HEK293 (cell line): ENCODE data around the gene PAPOLB.
"Not testable (repeated sequence)": the region's sequence is repeated elsewhere in the genome, so short reads cannot be mapped to it uniquely, and the experiment has no call there.

ENCODE experiments used
- CTCF ChIA-PET: fragments of 350-600 bp; formaldehyde crosslinking; extraction: SDS; loops from one replicate; lab custom pipeline; 2021; ENCODE audit warnings: antibody characterized with exemption; lab: Yijun Ruan, JAX
- POLR2A ChIA-PET: fragments of 300-600 bp; formaldehyde crosslinking; extraction: SDS; loops from one replicate; lab custom pipeline; 2020; ENCODE audit warnings: antibody characterized with exemption, inconsistent platforms; lab: Yijun Ruan, JAX
- H3K27ac ChIP-seq: fragments of 200-500 bp; sonication (Bioruptor generic); 2 replicates; pipeline ENCODE4 v1.5.1; 2014; ENCODE audit warnings: low read depth, low read length, control low read depth, inconsistent platforms; ENCODE audit errors: extremely low read depth
- H3K36me3 ChIP-seq, 2 experiments: fragments of 200-500 bp in 1 of 2; sonication (Bioruptor generic) in 1 of 2; 1 replicate in 1 of 2; 2 replicates in 1 of 2; pipeline ENCODE4 v1.5.1; 2014 to 2017; ENCODE audit warnings: inconsistent platforms in 2 of 2, low read length in 2 of 2; ENCODE audit not compliant: control insufficient read depth in 2 of 2, insufficient read depth in 1 of 2
- H3K4me1 ChIP-seq: fragments of 200-500 bp; sonication (Bioruptor generic); 2 replicates; pipeline ENCODE4 v1.5.1; 2014; ENCODE audit warnings: mild to moderate bottlenecking, low read length, inconsistent platforms; ENCODE audit not compliant: control insufficient read depth, insufficient read depth
- H3K4me3 ChIP-seq: 2 replicates; pipeline ENCODE4 v1.5.1; 2011; ENCODE audit warnings: low read depth, mild to moderate bottlenecking, control low read depth, low read length, moderate library complexity
- H3K9me3 ChIP-seq: fragments of 200-500 bp; sonication (Bioruptor generic); 2 replicates; pipeline ENCODE4 v1.5.1; 2014; ENCODE audit warnings: low read depth, low read length, inconsistent platforms; ENCODE audit not compliant: control insufficient read depth, insufficient read depth
- ZNF274 ChIP-seq, 2 experiments: fragments of 200-500 bp in 1 of 2; fragments of 450-650 bp in 1 of 2; sonication (Bioruptor generic) in 1 of 2; formaldehyde crosslinking in 1 of 2; IDR thresholded peaks; 2 replicates each; pipeline versions ENCODE4 v1.5.1 to v1.6.1; 2014 to 2016; ENCODE audit warnings: borderline replicate concordance in 1 of 2, inconsistent platforms in 1 of 2, low read length in 1 of 2, missing biosample characterization in 1 of 2, missing genetic modification characterization in 1 of 2
- ZNF529 ChIP-seq: fragments of 450-650 bp; formaldehyde crosslinking; IDR thresholded peaks from 2 replicates; pipeline ENCODE4 v1.5.1; 2017; ENCODE audit warnings: missing genetic modification characterization, missing biosample characterization; ENCODE audit not compliant: insufficient replicate concordance
- ZNF560 ChIP-seq: fragments of 450-650 bp; formaldehyde crosslinking; IDR thresholded peaks from 2 replicates; pipeline ENCODE4 v1.5.1; 2017; ENCODE audit warnings: missing biosample characterization, missing genetic modification characterization, borderline replicate concordance
- ZNF777 ChIP-seq: fragments of 450-650 bp; formaldehyde crosslinking; IDR thresholded peaks from 2 replicates; pipeline ENCODE4 v1.5.1; 2017; ENCODE audit warnings: missing biosample characterization, missing genetic modification characterization, borderline replicate concordance
- TF ChIP-seq, protein P1 (sequence below): fragments of 450-650 bp; formaldehyde crosslinking; conservative IDR thresholded peaks from 2 replicates; pipeline ENCODE4 v1.5.1; 2016; ENCODE audit warnings: low read depth, missing biosample characterization, missing genetic modification characterization
- TF ChIP-seq, protein P2 (sequence below): fragments of 450-650 bp; formaldehyde crosslinking; IDR thresholded peaks from 2 replicates; pipeline ENCODE4 v1.5.1; 2017; ENCODE audit warnings: missing biosample characterization, missing genetic modification characterization
- TF ChIP-seq, protein P3 (sequence below): fragments of 450-650 bp; formaldehyde crosslinking; IDR thresholded peaks from 2 replicates; pipeline ENCODE4 v1.5.1; 2016; ENCODE audit warnings: missing biosample characterization, missing genetic modification characterization
- TF ChIP-seq, protein P4 (sequence below): fragments of 450-650 bp; formaldehyde crosslinking; IDR thresholded peaks from 2 replicates; pipeline ENCODE4; 2016; ENCODE audit warnings: missing biosample characterization, missing genetic modification characterization
- TF ChIP-seq, protein P5 (sequence below): fragments of 450-650 bp; IDR thresholded peaks from 2 replicates; pipeline ENCODE4 v1.5.1; 2018; ENCODE audit warnings: missing biosample characterization, mild to moderate bottlenecking, missing genetic modification characterization
- TF ChIP-seq, protein P6 (sequence below): fragments of 450-650 bp; formaldehyde crosslinking; IDR thresholded peaks from 2 replicates; pipeline ENCODE4 v1.5.1; 2016; ENCODE audit warnings: missing biosample characterization, missing genetic modification characterization, borderline replicate concordance

The PAPOLB gene

DNA sequence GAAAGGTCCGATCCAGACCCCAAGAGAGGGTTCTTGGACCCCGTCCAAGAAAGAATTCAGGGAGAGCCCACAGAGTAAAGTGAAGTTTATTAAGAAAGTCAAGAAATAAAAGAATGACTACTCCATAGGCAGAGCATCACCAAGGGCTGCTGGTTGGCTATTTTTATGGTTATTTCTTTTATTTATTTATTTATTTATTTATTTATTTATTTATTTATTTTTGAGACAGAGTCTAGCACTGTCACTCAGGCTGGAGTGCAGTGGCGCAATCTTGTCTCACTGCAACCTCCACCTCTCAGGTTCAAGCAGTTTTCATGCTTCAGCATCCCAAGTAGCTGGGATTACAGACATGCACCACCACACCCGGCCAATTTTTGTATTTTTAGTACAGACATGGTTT, 31.4 kb upstream of the PAPOLB start (continued):
- TF ChIP-seq, protein P1, sequence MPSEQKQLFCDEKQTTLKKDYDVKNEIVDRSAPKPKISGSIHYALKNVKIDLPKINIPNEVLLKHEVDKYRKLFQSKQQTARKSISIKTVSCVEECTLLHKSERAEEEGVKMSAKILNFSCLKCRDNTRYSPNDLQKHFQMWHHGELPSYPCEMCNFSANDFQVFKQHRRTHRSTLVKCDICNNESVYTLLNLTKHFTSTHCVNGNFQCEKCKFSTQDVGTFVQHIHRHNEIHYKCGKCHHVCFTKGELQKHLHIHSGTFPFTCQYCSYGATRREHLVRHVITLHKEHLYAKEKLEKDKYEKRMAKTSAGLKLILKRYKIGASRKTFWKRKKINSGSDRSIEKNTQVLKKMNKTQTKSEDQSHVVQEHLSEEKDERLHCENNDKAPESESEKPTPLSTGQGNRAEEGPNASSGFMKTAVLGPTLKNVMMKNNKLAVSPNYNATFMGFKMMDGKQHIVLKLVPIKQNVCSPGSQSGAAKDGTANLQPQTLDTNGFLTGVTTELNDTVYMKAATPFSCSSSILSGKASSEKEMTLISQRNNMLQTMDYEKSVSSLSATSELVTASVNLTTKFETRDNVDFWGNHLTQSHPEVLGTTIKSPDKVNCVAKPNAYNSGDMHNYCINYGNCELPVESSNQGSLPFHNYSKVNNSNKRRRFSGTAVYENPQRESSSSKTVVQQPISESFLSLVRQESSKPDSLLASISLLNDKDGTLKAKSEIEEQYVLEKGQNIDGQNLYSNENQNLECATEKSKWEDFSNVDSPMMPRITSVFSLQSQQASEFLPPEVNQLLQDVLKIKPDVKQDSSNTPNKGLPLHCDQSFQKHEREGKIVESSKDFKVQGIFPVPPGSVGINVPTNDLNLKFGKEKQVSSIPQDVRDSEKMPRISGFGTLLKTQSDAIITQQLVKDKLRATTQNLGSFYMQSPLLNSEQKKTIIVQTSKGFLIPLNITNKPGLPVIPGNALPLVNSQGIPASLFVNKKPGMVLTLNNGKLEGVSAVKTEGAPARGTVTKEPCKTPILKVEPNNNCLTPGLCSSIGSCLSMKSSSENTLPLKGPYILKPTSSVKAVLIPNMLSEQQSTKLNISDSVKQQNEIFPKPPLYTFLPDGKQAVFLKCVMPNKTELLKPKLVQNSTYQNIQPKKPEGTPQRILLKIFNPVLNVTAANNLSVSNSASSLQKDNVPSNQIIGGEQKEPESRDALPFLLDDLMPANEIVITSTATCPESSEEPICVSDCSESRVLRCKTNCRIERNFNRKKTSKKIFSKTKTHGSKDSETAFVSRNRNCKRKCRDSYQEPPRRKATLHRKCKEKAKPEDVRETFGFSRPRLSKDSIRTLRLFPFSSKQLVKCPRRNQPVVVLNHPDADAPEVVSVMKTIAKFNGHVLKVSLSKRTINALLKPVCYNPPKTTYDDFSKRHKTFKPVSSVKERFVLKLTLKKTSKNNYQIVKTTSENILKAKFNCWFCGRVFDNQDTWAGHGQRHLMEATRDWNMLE, result peak; percentile 78
- TF ChIP-seq ZNF560 (tag by site-specific recombination), result peak; percentile 53; the same call in 1 of the 2 replicates

DNA sequence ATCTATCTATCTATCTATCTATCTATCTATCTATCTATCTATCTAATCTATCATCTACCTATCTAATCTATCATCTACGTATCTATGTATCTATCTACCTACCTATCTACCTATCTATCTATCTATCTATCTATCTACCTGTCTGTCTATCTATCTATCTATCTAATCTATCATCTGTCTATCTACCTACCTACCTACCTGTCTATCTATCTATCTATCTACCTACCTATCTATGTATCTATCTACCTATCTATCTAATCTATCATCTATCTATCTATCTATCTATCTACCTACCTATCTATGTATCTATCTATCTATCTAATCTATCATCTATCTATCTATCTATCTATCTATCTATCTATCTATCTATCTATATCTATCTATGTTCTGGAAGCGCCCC, 29.7 kb upstream of the PAPOLB start:
- H3K36me3 ChIP-seq, H3K4me3 ChIP-seq, H3K4me1 ChIP-seq, POLR2A ChIA-PET, H3K9me3 ChIP-seq, H3K27ac ChIP-seq: not testable (repeated sequence)
- CTCF ChIA-PET, result interaction anchor here (0.6 to 2.0 kb wide), 3 partner anchors 8 to 196 kb away, joined by 3 to 15 read pairs (median 4); partner anchors contain the start of gene RADIL

DNA sequence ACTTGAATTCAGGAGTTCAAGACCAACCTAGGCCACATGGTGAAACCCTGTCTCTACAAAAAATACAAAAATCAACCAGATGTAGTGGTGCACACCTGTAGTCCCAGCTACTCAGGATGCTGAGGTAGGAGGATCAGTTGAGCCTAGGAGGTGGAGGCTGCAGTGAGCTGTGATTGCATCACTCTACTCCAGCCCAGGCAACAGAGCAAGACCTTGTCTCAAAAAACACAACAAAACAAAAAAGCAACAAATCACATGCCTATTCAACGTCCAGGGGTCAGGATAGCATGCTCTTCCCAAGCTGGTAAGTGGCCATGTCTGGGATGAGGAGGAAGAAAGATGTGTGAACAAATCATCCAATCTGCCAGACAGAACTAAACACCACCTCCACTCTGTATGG, 27.9 kb upstream of the PAPOLB start:
- TF ChIP-seq, protein P2, sequence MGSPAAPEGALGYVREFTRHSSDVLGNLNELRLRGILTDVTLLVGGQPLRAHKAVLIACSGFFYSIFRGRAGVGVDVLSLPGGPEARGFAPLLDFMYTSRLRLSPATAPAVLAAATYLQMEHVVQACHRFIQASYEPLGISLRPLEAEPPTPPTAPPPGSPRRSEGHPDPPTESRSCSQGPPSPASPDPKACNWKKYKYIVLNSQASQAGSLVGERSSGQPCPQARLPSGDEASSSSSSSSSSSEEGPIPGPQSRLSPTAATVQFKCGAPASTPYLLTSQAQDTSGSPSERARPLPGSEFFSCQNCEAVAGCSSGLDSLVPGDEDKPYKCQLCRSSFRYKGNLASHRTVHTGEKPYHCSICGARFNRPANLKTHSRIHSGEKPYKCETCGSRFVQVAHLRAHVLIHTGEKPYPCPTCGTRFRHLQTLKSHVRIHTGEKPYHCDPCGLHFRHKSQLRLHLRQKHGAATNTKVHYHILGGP (tag by site-specific recombination), result no peak
- TF ChIP-seq ZNF777 (tag by site-specific recombination), result no peak
- TF ChIP-seq, protein P3, sequence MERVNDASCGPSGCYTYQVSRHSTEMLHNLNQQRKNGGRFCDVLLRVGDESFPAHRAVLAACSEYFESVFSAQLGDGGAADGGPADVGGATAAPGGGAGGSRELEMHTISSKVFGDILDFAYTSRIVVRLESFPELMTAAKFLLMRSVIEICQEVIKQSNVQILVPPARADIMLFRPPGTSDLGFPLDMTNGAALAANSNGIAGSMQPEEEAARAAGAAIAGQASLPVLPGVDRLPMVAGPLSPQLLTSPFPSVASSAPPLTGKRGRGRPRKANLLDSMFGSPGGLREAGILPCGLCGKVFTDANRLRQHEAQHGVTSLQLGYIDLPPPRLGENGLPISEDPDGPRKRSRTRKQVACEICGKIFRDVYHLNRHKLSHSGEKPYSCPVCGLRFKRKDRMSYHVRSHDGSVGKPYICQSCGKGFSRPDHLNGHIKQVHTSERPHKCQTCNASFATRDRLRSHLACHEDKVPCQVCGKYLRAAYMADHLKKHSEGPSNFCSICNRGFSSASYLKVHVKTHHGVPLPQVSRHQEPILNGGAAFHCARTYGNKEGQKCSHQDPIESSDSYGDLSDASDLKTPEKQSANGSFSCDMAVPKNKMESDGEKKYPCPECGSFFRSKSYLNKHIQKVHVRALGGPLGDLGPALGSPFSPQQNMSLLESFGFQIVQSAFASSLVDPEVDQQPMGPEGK, result no peak
- no peak for TF ChIP-seq ZNF529
- no peaks in the 10 kb centered on the region for H3K36me3 ChIP-seq
- no peaks in the 10 kb centered on the region for H3K9me3 ChIP-seq
- ChIA-PET CTCF (interaction anchor here (1.0 to 1.3 kb wide), 2 partner anchors 13 to 195 kb away, joined by 3 to 5 read pairs; no protein-coding TSS in a partner anchor), POLR2A (no interaction called here)
- no peak overlapping the region for H3K4me3 ChIP-seq
- H3K27ac ChIP-seq, result no peak overlapping the region
- no peaks in the 10 kb centered on the region for H3K4me1 ChIP-seq

DNA sequence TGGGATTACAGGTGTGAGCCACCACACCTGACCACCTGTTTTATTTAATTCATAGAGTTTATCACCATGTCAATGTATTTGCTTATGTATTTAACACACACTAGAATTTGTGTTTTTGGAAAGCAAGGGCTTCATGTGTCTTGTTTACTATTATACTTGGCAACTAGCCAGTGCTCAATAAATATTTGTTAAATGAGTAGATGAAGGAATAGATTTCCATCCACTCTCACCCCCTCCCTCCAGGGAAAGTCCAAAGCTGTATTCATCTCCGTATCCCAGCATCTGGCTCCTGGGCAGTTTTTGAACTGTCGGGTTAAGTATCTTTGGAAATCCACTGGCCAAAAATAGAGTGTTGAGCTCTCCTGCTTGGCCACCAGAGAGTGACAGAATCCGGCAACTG, 26.3 kb upstream of the PAPOLB start:
- no peaks in the 10 kb centered on the region for H3K36me3 ChIP-seq
- H3K27ac ChIP-seq, result no peak overlapping the region
- H3K4me3 ChIP-seq, result no peak overlapping the region
- CTCF ChIA-PET, result no interaction called here
- H3K4me1 ChIP-seq, result no peaks in the 10 kb centered on the region
- H3K9me3 ChIP-seq, result no peaks in the 10 kb centered on the region
- POLR2A ChIA-PET, result no interaction called here
- TF ChIP-seq, protein P4, sequence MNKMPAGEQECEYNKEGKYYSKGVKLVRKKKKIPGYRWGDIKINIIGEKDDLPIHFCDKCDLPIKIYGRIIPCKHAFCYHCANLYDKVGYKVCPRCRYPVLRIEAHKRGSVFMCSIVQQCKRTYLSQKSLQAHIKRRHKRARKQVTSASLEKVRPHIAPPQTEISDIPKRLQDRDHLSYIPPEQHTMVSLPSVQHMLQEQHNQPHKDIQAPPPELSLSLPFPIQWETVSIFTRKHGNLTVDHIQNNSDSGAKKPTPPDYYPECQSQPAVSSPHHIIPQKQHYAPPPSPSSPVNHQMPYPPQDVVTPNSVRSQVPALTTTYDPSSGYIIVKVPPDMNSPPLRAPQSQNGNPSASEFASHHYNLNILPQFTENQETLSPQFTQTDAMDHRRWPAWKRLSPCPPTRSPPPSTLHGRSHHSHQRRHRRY (tag by site-specific recombination), result no peak
- TF ChIP-seq, protein P5, sequence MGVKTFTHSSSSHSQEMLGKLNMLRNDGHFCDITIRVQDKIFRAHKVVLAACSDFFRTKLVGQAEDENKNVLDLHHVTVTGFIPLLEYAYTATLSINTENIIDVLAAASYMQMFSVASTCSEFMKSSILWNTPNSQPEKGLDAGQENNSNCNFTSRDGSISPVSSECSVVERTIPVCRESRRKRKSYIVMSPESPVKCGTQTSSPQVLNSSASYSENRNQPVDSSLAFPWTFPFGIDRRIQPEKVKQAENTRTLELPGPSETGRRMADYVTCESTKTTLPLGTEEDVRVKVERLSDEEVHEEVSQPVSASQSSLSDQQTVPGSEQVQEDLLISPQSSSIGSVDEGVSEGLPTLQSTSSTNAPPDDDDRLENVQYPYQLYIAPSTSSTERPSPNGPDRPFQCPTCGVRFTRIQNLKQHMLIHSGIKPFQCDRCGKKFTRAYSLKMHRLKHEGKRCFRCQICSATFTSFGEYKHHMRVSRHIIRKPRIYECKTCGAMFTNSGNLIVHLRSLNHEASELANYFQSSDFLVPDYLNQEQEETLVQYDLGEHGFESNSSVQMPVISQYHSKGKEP, result no peak
- TF ChIP-seq, protein P6, sequence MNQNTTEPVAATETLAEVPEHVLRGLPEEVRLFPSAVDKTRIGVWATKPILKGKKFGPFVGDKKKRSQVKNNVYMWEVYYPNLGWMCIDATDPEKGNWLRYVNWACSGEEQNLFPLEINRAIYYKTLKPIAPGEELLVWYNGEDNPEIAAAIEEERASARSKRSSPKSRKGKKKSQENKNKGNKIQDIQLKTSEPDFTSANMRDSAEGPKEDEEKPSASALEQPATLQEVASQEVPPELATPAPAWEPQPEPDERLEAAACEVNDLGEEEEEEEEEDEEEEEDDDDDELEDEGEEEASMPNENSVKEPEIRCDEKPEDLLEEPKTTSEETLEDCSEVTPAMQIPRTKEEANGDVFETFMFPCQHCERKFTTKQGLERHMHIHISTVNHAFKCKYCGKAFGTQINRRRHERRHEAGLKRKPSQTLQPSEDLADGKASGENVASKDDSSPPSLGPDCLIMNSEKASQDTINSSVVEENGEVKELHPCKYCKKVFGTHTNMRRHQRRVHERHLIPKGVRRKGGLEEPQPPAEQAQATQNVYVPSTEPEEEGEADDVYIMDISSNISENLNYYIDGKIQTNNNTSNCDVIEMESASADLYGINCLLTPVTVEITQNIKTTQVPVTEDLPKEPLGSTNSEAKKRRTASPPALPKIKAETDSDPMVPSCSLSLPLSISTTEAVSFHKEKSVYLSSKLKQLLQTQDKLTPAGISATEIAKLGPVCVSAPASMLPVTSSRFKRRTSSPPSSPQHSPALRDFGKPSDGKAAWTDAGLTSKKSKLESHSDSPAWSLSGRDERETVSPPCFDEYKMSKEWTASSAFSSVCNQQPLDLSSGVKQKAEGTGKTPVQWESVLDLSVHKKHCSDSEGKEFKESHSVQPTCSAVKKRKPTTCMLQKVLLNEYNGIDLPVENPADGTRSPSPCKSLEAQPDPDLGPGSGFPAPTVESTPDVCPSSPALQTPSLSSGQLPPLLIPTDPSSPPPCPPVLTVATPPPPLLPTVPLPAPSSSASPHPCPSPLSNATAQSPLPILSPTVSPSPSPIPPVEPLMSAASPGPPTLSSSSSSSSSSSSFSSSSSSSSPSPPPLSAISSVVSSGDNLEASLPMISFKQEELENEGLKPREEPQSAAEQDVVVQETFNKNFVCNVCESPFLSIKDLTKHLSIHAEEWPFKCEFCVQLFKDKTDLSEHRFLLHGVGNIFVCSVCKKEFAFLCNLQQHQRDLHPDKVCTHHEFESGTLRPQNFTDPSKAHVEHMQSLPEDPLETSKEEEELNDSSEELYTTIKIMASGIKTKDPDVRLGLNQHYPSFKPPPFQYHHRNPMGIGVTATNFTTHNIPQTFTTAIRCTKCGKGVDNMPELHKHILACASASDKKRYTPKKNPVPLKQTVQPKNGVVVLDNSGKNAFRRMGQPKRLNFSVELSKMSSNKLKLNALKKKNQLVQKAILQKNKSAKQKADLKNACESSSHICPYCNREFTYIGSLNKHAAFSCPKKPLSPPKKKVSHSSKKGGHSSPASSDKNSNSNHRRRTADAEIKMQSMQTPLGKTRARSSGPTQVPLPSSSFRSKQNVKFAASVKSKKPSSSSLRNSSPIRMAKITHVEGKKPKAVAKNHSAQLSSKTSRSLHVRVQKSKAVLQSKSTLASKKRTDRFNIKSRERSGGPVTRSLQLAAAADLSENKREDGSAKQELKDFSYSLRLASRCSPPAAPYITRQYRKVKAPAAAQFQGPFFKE (tag by site-specific recombination), result no peak
- TF ChIP-seq ZNF274 (IDR thresholded peaks at IDR 0.05; ENCODE audit: low read length), result no peak
- TF ChIP-seq ZNF274 (tag by site-specific recombination; IDR thresholded peaks at IDR 0.05; ENCODE audit: borderline replicate concordance), result no peak
